Mesendoderm (in vitro differentiated cells): Measurements from ENCODE around the gene ARHGEF10L.

Source experiments
- DNase-seq: peaks from one replicate; pipeline ENCODE4 v3.0.0; 2013
- H2AK5ac ChIP-seq: 2 replicates; pipeline ENCODE4 v1.6.1; 2013; ENCODE audit warnings: low read length, inconsistent platforms
- H2BK120ac ChIP-seq: 2 replicates; pipeline ENCODE4 v1.6.1; 2013; ENCODE audit warnings: low read depth, mild to moderate bottlenecking, low read length, moderate library complexity, mixed read lengths
- H2BK15ac ChIP-seq: replicated peaks from 2 replicates; pipeline ENCODE4 v1.6.1; 2013; ENCODE audit warnings: low read depth, mild to moderate bottlenecking, moderate library complexity
- H2BK5ac ChIP-seq: 2 replicates; pipeline ENCODE4 v1.6.1; 2013; ENCODE audit warnings: low read length, inconsistent platforms
- H3K18ac ChIP-seq: 2 replicates; pipeline ENCODE4 v1.6.1; 2013; ENCODE audit warnings: mild to moderate bottlenecking, low read length, mixed read lengths
- H3K23ac ChIP-seq: one replicate; pipeline ENCODE4 v1.6.1; 2013; ENCODE audit warnings: low read length
- H3K27ac ChIP-seq: 2 replicates; pipeline ENCODE4 v1.5.1; 2013; ENCODE audit warnings: low read depth, mild to moderate bottlenecking, inconsistent platforms, low read length, moderate library complexity
- H3K27me3 ChIP-seq: 2 replicates; pipeline ENCODE4 v1.6.1; 2013; ENCODE audit warnings: low read length, control low read depth, mild to moderate bottlenecking, inconsistent platforms; ENCODE audit not compliant: insufficient read depth, poor library complexity
- H3K36me3 ChIP-seq: 2 replicates; pipeline ENCODE4 v1.6.1; 2013; ENCODE audit warnings: low read length, inconsistent platforms; ENCODE audit not compliant: control insufficient read depth, insufficient read depth
- H3K4ac ChIP-seq: one replicate; pipeline ENCODE4 v1.6.1; 2013; ENCODE audit warnings: low read depth, mild to moderate bottlenecking, low read length, moderate library complexity
- H3K4me1 ChIP-seq: 2 replicates; pipeline ENCODE4 v1.6.1; 2013; ENCODE audit warnings: low read depth, low read length, inconsistent platforms; ENCODE audit not compliant: control insufficient read depth
- H3K4me2 ChIP-seq: 2 replicates; pipeline ENCODE4 v1.6.1; 2013; ENCODE audit warnings: low read length
- H3K4me3 ChIP-seq: 2 replicates; pipeline ENCODE4 v1.5.1; 2013; ENCODE audit warnings: mild to moderate bottlenecking, low read length
- H3K56ac ChIP-seq: one replicate; pipeline ENCODE4 v1.6.1; 2013; ENCODE audit warnings: low read length
- H3K79me1 ChIP-seq: 2 replicates; pipeline ENCODE4 v1.6.1; 2013; ENCODE audit warnings: low read length, inconsistent platforms
- H3K79me2 ChIP-seq: 2 replicates; pipeline ENCODE4 v1.6.1; 2013; ENCODE audit warnings: mild to moderate bottlenecking, low read length; ENCODE audit not compliant: control insufficient read depth, insufficient read depth
- H3K9ac ChIP-seq: 2 replicates; pipeline ENCODE4 v1.6.1; 2013; ENCODE audit warnings: low read length, inconsistent platforms
- H4K5ac ChIP-seq: one replicate; pipeline ENCODE4 v1.6.1; 2013; ENCODE audit warnings: low read length
- H4K8ac ChIP-seq: one replicate; pipeline ENCODE4 v1.6.1; 2013; ENCODE audit warnings: low read depth, mild to moderate bottlenecking, control low read depth, low read length, moderate library complexity
- WGBS: extraction: QIAGEN DNeasy Blood & Tissue Kit; methylation state at CpG from one replicate; pipeline ENCODE4 v1.1.7; 2013; ENCODE audit warnings: low lambda C conversion rate, missing lambda C conversion rate; ENCODE audit not compliant: insufficient coverage; ENCODE audit errors: extremely low coverage; 5-methylcytosine and 5-hydroxymethylcytosine counted together

The ARHGEF10L gene

GRCh38 chr1:17642169-17642568, 102.7 kb downstream of the ARHGEF10L start:
- Histone ChIP-seq H3K4me3 (no peak overlapping the region), H3K4ac (no peak overlapping the region), H3K4me1 (no peaks in the 10 kb centered on the region), H2BK5ac (no peak overlapping the region), H2AK5ac (no peak overlapping the region), H3K23ac (no peak overlapping the region), H3K27ac (no peak overlapping the region), H3K4me2 (no peak overlapping the region), H3K18ac (no peak overlapping the region), H4K8ac (no peak overlapping the region), H3K56ac (no peak overlapping the region), H2BK15ac (no peak overlapping the region), H3K79me1 (no peaks in the 10 kb centered on the region), H3K79me2 (no peaks in the 10 kb centered on the region), H3K9ac (no peak overlapping the region), H2BK120ac (no peak overlapping the region), H3K27me3 (no peaks in the 10 kb centered on the region), H3K36me3 (peaks cover 3% of the 10 kb centered on the region), H4K5ac (no peak overlapping the region)
- WGBS = no CpG with 5 or more reads among the region's 5 CpGs
- no peak for DNase-seq

- Histone ChIP-seq H3K4me1 (no peaks in the 10 kb centered on the region), H3K27ac (no peak overlapping the region), H3K4me2 (no peak overlapping the region), H3K4me3 (no peak overlapping the region), H3K18ac (no peak overlapping the region), H4K5ac (no peak overlapping the region), H2BK15ac (no peak overlapping the region), H3K79me1 (no peaks in the 10 kb centered on the region), H2BK5ac (no peak overlapping the region), H3K4ac (no peak overlapping the region), H3K56ac (no peak overlapping the region), H3K9ac (no peak overlapping the region), H4K8ac (no peak overlapping the region), H2AK5ac (no peak overlapping the region), H2BK120ac (no peak overlapping the region), H3K36me3 (peaks cover 3% of the 10 kb centered on the region), H3K79me2 (no peaks in the 10 kb centered on the region), H3K23ac (no peak overlapping the region), H3K27me3 (no peaks in the 10 kb centered on the region)
- no CpG with 5 or more reads among the region's 3 CpGs for WGBS
- DNase-seq = no peak
Measured at GRCh38 chr1:17642943-17643342, 103.4 kb downstream of the ARHGEF10L start.

GRCh38 chr1:17643861-17644703, 104.6 kb downstream of the ARHGEF10L start:
- Histone ChIP-seq H2AK5ac (no peak overlapping the region), H3K4me1 (no peaks in the 10 kb centered on the region), H3K27me3 (no peaks in the 10 kb centered on the region), H3K56ac (no peak overlapping the region), H3K4ac (no peak overlapping the region), H3K4me2 (no peak overlapping the region), H2BK120ac (no peak overlapping the region), H2BK15ac (no peak overlapping the region), H3K18ac (no peak overlapping the region), H3K27ac (no peak overlapping the region), H3K79me2 (no peaks in the 10 kb centered on the region), H3K23ac (no peak overlapping the region), H4K8ac (no peak overlapping the region), H3K9ac (no peak overlapping the region), H4K5ac (no peak overlapping the region), H2BK5ac (no peak overlapping the region), H3K4me3 (no peak overlapping the region), H3K79me1 (no peaks in the 10 kb centered on the region), H3K36me3 (peaks cover 3% of the 10 kb centered on the region)
- WGBS = no CpG with 5 or more reads among the region's 14 CpGs
- no peak for DNase-seq

- Histone ChIP-seq H2BK120ac (no peak overlapping the region), H2BK5ac (no peak overlapping the region), H2AK5ac (no peak overlapping the region), H4K5ac (no peak overlapping the region), H3K4ac (no peak overlapping the region), H3K56ac (no peak overlapping the region), H3K79me1 (no peaks in the 10 kb centered on the region), H3K79me2 (no peaks in the 10 kb centered on the region), H3K9ac (no peak overlapping the region), H3K4me3 (no peak overlapping the region), H3K27me3 (no peaks in the 10 kb centered on the region), H3K27ac (no peak overlapping the region), H3K23ac (no peak overlapping the region), H3K18ac (no peak overlapping the region), H3K4me2 (no peak overlapping the region), H3K4me1 (no peaks in the 10 kb centered on the region), H4K8ac (no peak overlapping the region), H2BK15ac (no peak overlapping the region), H3K36me3 (peaks cover 2% of the 10 kb centered on the region)
- no peak for DNase-seq
- no CpG with 5 or more reads among the region's 28 CpGs for WGBS
Measured at GRCh38 chr1:17645068-17645911, 105.8 kb downstream of the ARHGEF10L start.

GRCh38 chr1:17646444-17647280, 107.2 kb downstream of the ARHGEF10L start:
- no peak overlapping the region for H3K9ac ChIP-seq
- no peaks in the 10 kb centered on the region for H3K79me2 ChIP-seq
- H3K4me2 ChIP-seq = no peak overlapping the region
- H2AK5ac ChIP-seq = no peak overlapping the region
- WGBS = no CpG with 5 or more reads among the region's 32 CpGs
- no peak overlapping the region for H2BK5ac ChIP-seq
- H4K5ac ChIP-seq = no peak overlapping the region
- H3K23ac ChIP-seq = no peak overlapping the region
- peaks cover 2% of the 10 kb centered on the region for H3K36me3 ChIP-seq
- H3K4me1 ChIP-seq = no peaks in the 10 kb centered on the region
- no peak overlapping the region for H3K27ac ChIP-seq
- DNase-seq = no peak
- no peak overlapping the region for H2BK120ac ChIP-seq
- no peak overlapping the region for H3K4me3 ChIP-seq
- no peaks in the 10 kb centered on the region for H3K79me1 ChIP-seq
- no peak overlapping the region for H3K4ac ChIP-seq
- no peaks in the 10 kb centered on the region for H3K27me3 ChIP-seq
- H3K18ac ChIP-seq = no peak overlapping the region
- H3K56ac ChIP-seq = no peak overlapping the region
- H4K8ac ChIP-seq = no peak overlapping the region
- no peak overlapping the region for H2BK15ac ChIP-seq
